HepG2 (cell line): Measurements from ENCODE around the gene UCK2. TPM values are rescaled to one million over a fixed set of nuclear protein-coding genes. Genes with fewer than 3 reads are reported as not detected.

ENCODE experiments used
- ATAC-seq: fragments of 200-7000 bp; cut with Tn5 transposase; 3 replicates; pipeline ENCODE4 v1.9.1; 2020; ENCODE audit warnings: mild to moderate bottlenecking, moderate library complexity
- BruUV-seq: library from RNA; stranded (reverse); fragments of 400-500 nt; replicated peaks from 2 replicates; lab custom pipeline; 2021; lab: Mats Ljungman, UMichigan
- CTCF ChIA-PET: fragments of 300-600 bp; formaldehyde crosslinking; extraction: SDS; loops from one replicate; lab custom pipeline; 2021; ENCODE audit warnings: low total read pairs, inconsistent platforms, low intra/inter-chr PET ratio; lab: Yijun Ruan, JAX
- POLR2A ChIA-PET: fragments of 350-600 bp; sonication (Branson Sonifier 250); formaldehyde crosslinking; loops from one replicate; lab custom pipeline; 2020; ENCODE audit warnings: antibody characterized with exemption, inconsistent platforms; lab: Yijun Ruan, JAX
- DNase-seq: peaks from one replicate; pipeline ENCODE4 v3.0.0-alpha.2; 2015; ENCODE audit warnings: low spot score
- FAIRE-seq: peaks from 3 replicates; lab custom pipeline; 2011; peaks lifted over from hg19 to GRCh38; lab: Jason Lieb, UNC
- H2AFZ ChIP-seq: one replicate; pipeline ENCODE4 v1.6.1; 2011; ENCODE audit warnings: low read length, inconsistent platforms
- H3K27ac ChIP-seq: fragments of 300-600 bp; 3 replicates; pipeline ENCODE4 v1.8.0; 2011; ENCODE audit warnings: mixed run types, mild to moderate bottlenecking, mixed read lengths, low read length, inconsistent platforms; ENCODE audit not compliant: insufficient read depth; ENCODE audit errors: extremely low read length
- H3K27me3 ChIP-seq, 2 experiments: fragments of 200-600 bp in 1 of 2; 2 replicates in 1 of 2; 3 replicates in 1 of 2; pipeline versions ENCODE4 v1.6.0 to v1.8.0; 2011; ENCODE audit warnings: low read length in 2 of 2, mild to moderate bottlenecking in 2 of 2, moderate library complexity in 2 of 2, inconsistent platforms in 1 of 2; ENCODE audit not compliant: insufficient read depth in 2 of 2, control insufficient read depth in 1 of 2
- H3K36me3 ChIP-seq, 2 experiments: fragments of 200-600 bp in 1 of 2; replicated peaks in 1 of 2; 2 replicates in 1 of 2; 3 replicates in 1 of 2; pipeline versions ENCODE4 v1.5.1 to v1.8.0; 2011; ENCODE audit warnings: low read length in 2 of 2, inconsistent platforms in 1 of 2; ENCODE audit not compliant: insufficient read depth in 2 of 2, control insufficient read depth in 1 of 2
- H3K4me1 ChIP-seq: 2 replicates; pipeline ENCODE4 v1.5.1; 2012; ENCODE audit warnings: low read length, inconsistent platforms; ENCODE audit not compliant: insufficient read depth
- H3K4me2 ChIP-seq: 2 replicates; pipeline ENCODE4 v1.6.0; 2011; ENCODE audit warnings: low read depth, low read length, inconsistent platforms
- H3K4me3 ChIP-seq, 3 experiments: fragments of 200-600 bp in 1 of 3; sonication (generic), shearing (Covaris generic) in 1 of 3; replicated peaks in 1 of 3; 2 replicates each; pipeline ENCODE4 v1.5.1; 2011 to 2016; ENCODE audit warnings: low read length in 3 of 3, inconsistent platforms in 2 of 3, low read depth in 2 of 3, mild to moderate bottlenecking in 2 of 3, control low read depth in 1 of 3, mixed read lengths in 1 of 3; ENCODE audit not compliant: insufficient read depth in 1 of 3
- H3K79me2 ChIP-seq: one replicate; pipeline ENCODE4 v1.6.1; 2011; ENCODE audit warnings: low read length, inconsistent platforms; ENCODE audit not compliant: insufficient read depth
- H3K9ac ChIP-seq: 2 replicates; pipeline ENCODE4 v1.6.0; 2011; ENCODE audit warnings: mild to moderate bottlenecking, low read depth, low read length, inconsistent platforms; ENCODE audit not compliant: insufficient read depth
- H3K9me3 ChIP-seq: 2 replicates; pipeline ENCODE4 v1.5.1; 2012; ENCODE audit warnings: mild to moderate bottlenecking, low read length
- H4K20me1 ChIP-seq: 2 replicates; pipeline ENCODE4 v1.6.0; 2011; ENCODE audit warnings: inconsistent platforms, mild to moderate bottlenecking, low read length, moderate library complexity; ENCODE audit not compliant: insufficient read depth
- ATF4 ChIP-seq, 2 experiments: fragments of 450-650 bp in 1 of 2; sonication (generic) in 1 of 2; formaldehyde crosslinking; IDR thresholded peaks; 2 replicates each; pipeline versions ENCODE4 v1.5.0 to v1.8.0; 2020 to 2022; ENCODE audit warnings: mild to moderate bottlenecking in 1 of 2, missing genetic modification reagents in 1 of 2
- FOSL2 ChIP-seq: sonication (generic); formaldehyde crosslinking; IDR thresholded peaks from 2 replicates; pipeline ENCODE4 v1.4.0; 2020; ENCODE audit warnings: missing genetic modification reagents
- IRF9 ChIP-seq: sonication (generic); formaldehyde crosslinking; IDR thresholded peaks from 2 replicates; pipeline ENCODE4 v1.8.0; 2022; ENCODE audit warnings: missing genetic modification reagents, mild to moderate bottlenecking, borderline replicate concordance
- RBM22 ChIP-seq: fragments of 200-400 bp; formaldehyde crosslinking; optimal IDR thresholded peaks from 2 replicates; pipeline ENCODE3; 2017; ENCODE audit warnings: mild to moderate bottlenecking, low read length, moderate library complexity
- TCF7 ChIP-seq: sonication (generic); IDR thresholded peaks from 2 replicates; pipeline ENCODE4 v1.6.1; 2016; ENCODE audit warnings: antibody characterized with exemption, low read depth
- WGBS: methylation state at CpG from one replicate; pipeline ENCODE4 v1.1.6; 2017; ENCODE audit warnings: low lambda C conversion rate; 5-methylcytosine and 5-hydroxymethylcytosine counted together
- in situ Hi-C: cut with HindIII; loops from 2 replicates; pipeline ENCODE4 v1.10.0; 2017; ENCODE audit warnings: low pct_unique_long_range_greater_than_20kb; ENCODE audit not compliant: extremely low pct_ligation_motif_present
- intact Hi-C: fragments of 100-400 bp; cut with micrococcal nuclease; formaldehyde crosslinking; loops from one replicate; pipeline ENCODE4 v1.10.0; 2022; ENCODE audit not compliant: unreplicated experiment
- polyA plus RNA-seq, 8 experiments: library from polyadenylated mRNA; depleted of rRNA in 3 of 8; stranded (reverse) in 7 of 8; unstranded in 1 of 8; fragments of >200 nt; fragmentation: Illumina TruSeq in 4 of 8; extraction: Trizol in 4 of 8; gene quantifications; 2 replicates each; pipeline versions ENCODE4 v1.2.1 to v1.2.3, GENCODE V29; 2011 to 2016; ENCODE audit warnings: low read depth in 4 of 8, missing spikeins in 1 of 8, mixed read lengths in 1 of 8; ENCODE audit not compliant: insufficient read depth in 1 of 8
- total RNA-seq, 5 experiments: library from RNA; depleted of rRNA; stranded (reverse); fragments of >200 nt; fragmentation: Illumina TruSeq; extraction: Trizol; gene quantifications; 2 replicates each; pipeline ENCODE4 v1.2.3, GENCODE V29; 2016; ENCODE audit warnings: low read depth in 1 of 5

UCK2 gene
- total and polyA plus RNA-seq, 2 of the 13 experiments (the other 11 are each of a cell fraction or from before 2014, with no cell fraction given): 64.3 to 78.0 TPM

DNA sequence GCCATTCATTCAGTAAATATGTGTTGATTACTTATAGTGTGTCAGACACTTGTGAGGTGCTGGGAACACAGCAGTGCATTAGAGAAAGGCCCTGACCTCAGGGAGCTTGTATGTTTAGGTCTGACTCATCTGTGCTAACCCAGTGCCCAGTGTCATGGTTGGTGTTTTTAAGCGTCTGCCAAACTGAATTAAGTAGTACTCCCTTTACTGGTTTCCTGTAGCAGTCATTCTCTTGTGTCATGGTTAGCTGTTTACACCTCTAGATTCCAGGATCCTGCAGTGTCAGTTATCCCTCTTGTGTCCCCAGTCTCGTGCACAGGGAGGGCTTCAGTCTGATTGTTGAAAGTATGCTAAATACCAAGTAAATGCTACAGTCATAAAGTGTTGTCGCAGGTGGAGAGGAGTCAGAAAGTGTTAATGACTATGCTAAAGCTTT is 14.2 kb downstream of the UCK2 start:
- Histone ChIP-seq H3K36me3 (peaks cover 3 to 15% of the 10 kb centered on the region in 2 experiments; a peak in 4 of 5 replicates), H3K27ac (no peak overlapping the region), H2AFZ (no peak overlapping the region), H4K20me1 (peaks cover 73% of the 10 kb centered on the region), H3K79me2 (peaks cover 98% of the 10 kb centered on the region), H3K4me2 (no peak overlapping the region)
- 80% methylated on average over 3 of the region's 3 CpGs for WGBS
- ChIA-PET POLR2A (interaction anchor here (0.9 kb wide), 1 partner anchor 13 kb away, joined by 3 read pairs; no protein-coding TSS in a partner anchor), CTCF (no interaction called here)
- intact Hi-C loops: no loop called here
- peak; percentile 58; the same call in 2 of the 3 replicates for ATAC-seq
- TF ChIP-seq FOSL2 (CRISPR knock-in tag) (peak; percentile 82), IRF9 (no peak)
- TF ChIP-seq, all 625 proteins: peak for 1
- no TSS peak for BruUV-seq
- no peak overlapping the region for H3K9ac ChIP-seq
- DNase-seq (peak; percentile 34), FAIRE-seq (no peak)
- in situ Hi-C loops: no loop called here
- H3K4me1 ChIP-seq: peaks cover 59% of the 10 kb centered on the region
- H3K4me3 ChIP-seq: no peak overlapping the region
- H3K27me3 ChIP-seq: no peaks in the 10 kb centered on the region
- no peaks in the 10 kb centered on the region for H3K9me3 ChIP-seq

- H3K9me3 ChIP-seq: no peaks in the 10 kb centered on the region
- intact Hi-C loops (no loop called here), in situ Hi-C loops (no loop called here)
- BruUV-seq: no TSS peak
- H3K9ac ChIP-seq: no peak overlapping the region
- H2AFZ ChIP-seq: no peak overlapping the region
- H3K36me3 ChIP-seq: peaks cover 2 to 12% of the 10 kb centered on the region in 2 experiments; a peak in 4 of 5 replicates
- ATAC-seq (no peak), FAIRE-seq (no peak), DNase-seq (no peak)
- no peak overlapping the region for H3K27ac ChIP-seq
- H3K4me2 ChIP-seq: no peak overlapping the region
- no peaks in the 10 kb centered on the region for H3K27me3 ChIP-seq
- CTCF ChIA-PET: no interaction called here
- H3K4me1 ChIP-seq: peaks cover 59% of the 10 kb centered on the region
- POLR2A ChIA-PET: interaction anchor here (0.9 kb wide), 1 partner anchor 13 kb away, joined by 3 read pairs; no protein-coding TSS in a partner anchor
- WGBS: 88% methylated on average over 2 of the region's 2 CpGs
- H4K20me1 ChIP-seq: peaks cover 72% of the 10 kb centered on the region
- H3K4me3 ChIP-seq: no peak overlapping the region
- TF ChIP-seq RBM22 (peak; percentile 46), ATF4 (CRISPR knock-in tag; IDR thresholded peaks at IDR 0.05) (no peak), TCF7 (no peak)
- peaks cover 98% of the 10 kb centered on the region for H3K79me2 ChIP-seq
These were observed 14.7 kb downstream of the UCK2 start for GRCh38 chr1:165842023-165842670.
